ENCODE data around the gene NAXD. TPM values are rescaled to one million over a fixed set of nuclear protein-coding genes. Genes with fewer than 3 reads are reported as not detected.

NAXD gene
- polyA plus RNA-seq, 1 donor from 2014 or later: 58.1 TPM

- Histone ChIP-seq H3K9ac (ENCODE audit: low read length) (no peak overlapping the region), H3K27me3 (ENCODE audit: insufficient read depth, low read depth, low read length) (no peaks in the 10 kb centered on the region), H3F3A (ENCODE audit: insufficient read depth, low read length, poor library complexity, severe bottlenecking) (no peaks in the 10 kb centered on the region), H4K20me1 (ENCODE audit: insufficient read depth) (no peaks in the 10 kb centered on the region), H2AFZ (ENCODE audit: low read depth, low read length) (no peak overlapping the region), H3K9me2 (ENCODE audit: insufficient read depth, low read length) (no peaks in the 10 kb centered on the region), H3K79me2 (replicated peaks; ENCODE audit: insufficient read depth, low read length) (no peaks in the 10 kb centered on the region), H3K9me3 (ENCODE audit: low read length) (no peaks in the 10 kb centered on the region), H3K27ac (ENCODE audit: low read length) (no peak overlapping the region), H3K36me3 (ENCODE audit: insufficient read depth, low read length) (no peaks in the 10 kb centered on the region), H3K4me2 (ENCODE audit: low read length) (no peak overlapping the region), H3K4me3 (ENCODE audit: low read length) (no peak overlapping the region)
- TF ChIP-seq REST (IDR thresholded peaks at IDR 0.05; ENCODE audit: borderline replicate concordance): no peak
- TF ChIP-seq MXI1 (conservative IDR thresholded peaks at IDR 0.05; ENCODE audit: poor library complexity, severe bottlenecking): no peak
- no peak for TF ChIP-seq TAF1 (IDR thresholded peaks at IDR 0.05; ENCODE audit: low read depth)
- no peak for TF ChIP-seq EZH2 (IDR thresholded peaks at IDR 0.05; ENCODE audit: borderline replicate concordance, insufficient read depth, low read length, poor library complexity, severe bottlenecking)
- TF ChIP-seq POLR2AphosphoS5 (IDR thresholded peaks at IDR 0.05): no peak
- no peak for TF ChIP-seq CTCF (IDR thresholded peaks at IDR 0.05; ENCODE audit: poor library complexity, severe bottlenecking)
- no peak for TF ChIP-seq RAD21 (conservative IDR thresholded peaks at IDR 0.05)
- no peak for TF ChIP-seq SMC3 (conservative IDR thresholded peaks at IDR 0.05; ENCODE audit: poor library complexity)
- TF ChIP-seq EP300 (conservative IDR thresholded peaks at IDR 0.05; ENCODE audit: poor library complexity, severe bottlenecking): no peak
Measured at GRCh38 chr13:110640591-110641029, 25.3 kb downstream of the NAXD start.

- H3K27me3 ChIP-seq (ENCODE audit: insufficient read depth, low read depth, low read length): no peaks in the 10 kb centered on the region
- no peak overlapping the region for H3K9ac ChIP-seq (ENCODE audit: low read length)
- no peak overlapping the region for H3K27ac ChIP-seq (ENCODE audit: low read length)
- no peaks in the 10 kb centered on the region for H3K36me3 ChIP-seq (ENCODE audit: insufficient read depth, low read length)
- TF ChIP-seq TAF1 (IDR thresholded peaks at IDR 0.05; ENCODE audit: low read depth) (no peak), POLR2AphosphoS5 (IDR thresholded peaks at IDR 0.05) (no peak), EP300 (conservative IDR thresholded peaks at IDR 0.05; ENCODE audit: poor library complexity, severe bottlenecking) (no peak), EZH2 (IDR thresholded peaks at IDR 0.05; ENCODE audit: borderline replicate concordance, insufficient read depth, low read length, poor library complexity, severe bottlenecking) (no peak), SMC3 (conservative IDR thresholded peaks at IDR 0.05; ENCODE audit: poor library complexity) (no peak), MXI1 (conservative IDR thresholded peaks at IDR 0.05; ENCODE audit: poor library complexity, severe bottlenecking) (no peak), REST (IDR thresholded peaks at IDR 0.05; ENCODE audit: borderline replicate concordance) (no peak), CTCF (IDR thresholded peaks at IDR 0.05; ENCODE audit: poor library complexity, severe bottlenecking) (no peak), RAD21 (conservative IDR thresholded peaks at IDR 0.05) (no peak)
- no peaks in the 10 kb centered on the region for H4K20me1 ChIP-seq (ENCODE audit: insufficient read depth)
- no peaks in the 10 kb centered on the region for H3F3A ChIP-seq (ENCODE audit: insufficient read depth, low read length, poor library complexity, severe bottlenecking)
- H3K9me3 ChIP-seq (ENCODE audit: low read length): no peaks in the 10 kb centered on the region
- no peak overlapping the region for H2AFZ ChIP-seq (ENCODE audit: low read depth, low read length)
- no peak overlapping the region for H3K4me3 ChIP-seq (ENCODE audit: low read length)
- H3K79me2 ChIP-seq (replicated peaks; ENCODE audit: insufficient read depth, low read length): no peaks in the 10 kb centered on the region
- H3K4me2 ChIP-seq (ENCODE audit: low read length): no peak overlapping the region
- H3K9me2 ChIP-seq (ENCODE audit: insufficient read depth, low read length): no peaks in the 10 kb centered on the region
Measured at GRCh38 chr13:110641055-110642015, 26.0 kb downstream of the NAXD start.

Measured in neural cell (in vitro differentiated cells).